GM21367 (cell line): ENCODE measurements around the gene SLC2A4.

Source experiments
- ATAC-seq: cut with Tn5 transposase; IDR thresholded peaks from one replicate; pipeline ENCODE4 v1.9.1; 2021; ENCODE audit not compliant: unreplicated experiment

Gene SLC2A4

DNA sequence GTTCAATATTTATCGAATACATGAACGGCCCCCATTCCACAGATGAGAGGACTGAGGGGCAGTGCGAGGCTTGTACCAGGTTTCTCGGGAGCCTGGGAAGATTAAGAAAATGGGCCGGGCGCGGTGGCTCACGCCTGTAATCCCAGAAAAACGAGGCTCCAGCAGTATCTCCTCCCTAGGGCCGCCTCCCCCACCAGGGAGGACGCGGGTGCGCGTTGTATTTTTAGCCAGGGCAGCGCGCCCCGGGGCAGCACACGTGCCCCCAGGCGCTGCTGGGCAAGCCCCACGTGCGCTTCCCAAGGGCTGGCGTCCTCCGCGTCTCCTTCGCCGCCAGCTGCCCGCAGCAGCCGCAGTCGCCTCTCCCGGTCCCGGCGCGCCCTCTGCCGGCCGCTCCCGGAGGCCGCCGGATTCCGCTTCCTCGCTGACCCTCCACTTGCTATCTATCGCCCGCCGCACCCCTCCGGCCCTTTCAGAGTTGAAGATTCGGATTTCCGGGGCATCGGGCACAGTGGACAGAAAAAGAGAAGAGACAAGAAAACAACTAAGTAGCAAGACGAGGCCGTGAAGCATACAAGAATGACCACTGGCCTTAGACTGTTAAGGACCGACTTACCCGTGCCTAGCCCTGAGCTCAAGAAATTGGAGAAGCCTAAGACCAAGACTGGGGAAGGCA is 14.8 kb downstream of the SLC2A4 start:
- no peak for ATAC-seq

DNA sequence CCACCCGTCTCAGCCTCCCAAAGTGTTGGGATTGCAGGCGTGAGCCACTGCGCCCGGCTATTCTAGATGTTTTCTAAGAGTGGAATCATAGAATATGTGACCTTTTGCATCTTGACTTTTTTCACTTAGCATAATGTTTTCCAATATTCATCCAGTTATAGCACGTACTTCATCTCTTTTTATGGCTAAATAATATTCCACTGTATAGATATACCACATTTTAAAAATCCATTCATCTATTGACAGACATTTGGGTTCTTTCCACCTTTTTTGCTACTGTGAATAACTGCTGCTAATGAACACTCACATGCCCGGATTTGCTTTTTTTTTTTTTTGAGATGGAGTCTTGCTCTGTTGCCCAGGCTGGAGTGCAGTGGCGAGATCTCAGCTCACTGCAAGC is 22.7 kb downstream of the SLC2A4 start:
- no peak for ATAC-seq

DNA sequence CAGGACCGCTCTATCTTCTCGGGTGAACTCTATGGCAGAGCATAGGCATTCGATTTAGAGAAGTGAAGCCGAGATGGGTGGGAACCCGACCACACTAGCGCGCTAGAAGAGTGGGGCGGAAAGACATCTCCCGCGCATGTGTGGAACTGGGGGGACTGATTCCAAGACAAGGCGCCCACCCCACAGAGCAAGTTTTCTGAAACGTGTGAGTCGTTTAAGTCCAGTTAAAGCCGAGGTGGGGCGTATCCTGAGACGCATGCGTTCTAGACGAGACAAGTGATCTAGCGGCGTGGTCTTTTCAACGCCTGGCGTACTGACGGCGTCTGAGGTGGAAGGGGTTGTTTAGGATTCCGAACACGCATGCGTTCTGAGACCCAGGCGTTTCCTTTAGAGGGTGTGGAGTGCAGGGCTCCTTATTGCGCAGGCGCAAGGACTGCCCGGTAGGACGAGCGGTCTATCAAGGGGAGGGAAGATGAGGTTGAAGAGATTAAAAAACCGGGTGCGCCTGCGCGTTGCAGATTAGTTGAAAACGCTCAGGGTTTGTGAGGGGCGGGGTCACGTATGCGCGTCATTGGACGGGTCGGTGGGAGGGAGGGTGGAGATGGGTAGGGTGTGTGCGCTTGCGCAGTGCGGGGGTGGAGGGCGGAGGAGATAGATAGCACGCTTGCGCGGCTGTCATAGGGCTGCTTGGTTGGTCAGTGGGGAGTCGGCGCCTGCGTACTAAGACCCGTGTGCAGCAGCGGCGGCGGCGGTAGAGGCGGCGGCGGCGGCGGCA is 25.6 kb downstream of the SLC2A4 start, which contains the start of gene EIF5A:
TSS of gene EIF5A (plus strand) at position 718 of the 775 bp plus-strand sequence. CDS start 2,008 bp downstream, outside the sequence.
- peak; percentile 53 for ATAC-seq

DNA sequence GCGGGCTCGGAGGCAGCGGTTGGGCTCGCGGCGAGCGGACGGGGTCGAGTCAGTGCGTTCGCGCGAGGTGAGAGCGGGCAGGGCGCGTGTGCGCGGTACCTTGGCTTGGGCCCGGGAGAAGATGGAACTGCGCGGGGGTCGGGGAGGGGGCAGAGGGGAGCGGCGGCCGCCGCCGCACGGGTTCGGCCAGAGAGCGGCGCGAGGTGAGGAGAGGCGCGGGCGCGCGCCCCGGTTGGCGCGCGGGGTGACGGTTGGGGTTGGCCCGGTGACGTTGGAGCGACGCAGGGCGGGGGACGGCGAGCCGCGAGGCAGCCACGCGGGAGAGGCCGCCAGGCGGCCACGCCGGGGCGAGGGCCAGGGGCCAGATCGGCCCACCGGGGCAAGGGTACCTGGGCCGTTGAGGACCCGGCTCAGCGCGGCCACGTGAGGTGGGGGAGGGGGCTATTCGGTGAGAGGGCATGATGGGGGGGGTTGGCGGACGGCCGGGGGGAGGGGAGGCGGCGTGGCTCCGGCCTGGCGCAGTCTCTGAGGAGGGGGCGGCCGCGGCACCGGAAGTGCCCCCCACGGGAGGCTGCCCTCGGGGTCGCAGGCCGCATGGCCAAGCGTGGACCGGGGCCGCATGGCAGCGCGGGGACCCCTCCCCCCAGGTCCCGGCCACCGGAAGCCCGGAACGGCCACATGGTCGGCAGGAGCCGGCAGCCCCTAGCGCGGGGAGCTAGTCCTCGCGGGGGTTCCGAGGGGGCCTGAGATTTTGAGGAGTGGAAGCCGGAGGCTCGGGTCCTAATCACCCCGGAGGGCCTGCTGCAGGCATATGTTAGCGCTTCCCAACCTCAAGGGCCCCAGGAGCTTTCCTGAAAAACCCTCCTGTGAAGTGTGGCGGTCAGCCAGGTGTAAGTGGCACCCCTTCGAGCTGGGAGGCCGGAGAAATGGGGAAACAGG is 26.4 kb downstream of the SLC2A4 start:
- peak; percentile 4 for ATAC-seq

DNA sequence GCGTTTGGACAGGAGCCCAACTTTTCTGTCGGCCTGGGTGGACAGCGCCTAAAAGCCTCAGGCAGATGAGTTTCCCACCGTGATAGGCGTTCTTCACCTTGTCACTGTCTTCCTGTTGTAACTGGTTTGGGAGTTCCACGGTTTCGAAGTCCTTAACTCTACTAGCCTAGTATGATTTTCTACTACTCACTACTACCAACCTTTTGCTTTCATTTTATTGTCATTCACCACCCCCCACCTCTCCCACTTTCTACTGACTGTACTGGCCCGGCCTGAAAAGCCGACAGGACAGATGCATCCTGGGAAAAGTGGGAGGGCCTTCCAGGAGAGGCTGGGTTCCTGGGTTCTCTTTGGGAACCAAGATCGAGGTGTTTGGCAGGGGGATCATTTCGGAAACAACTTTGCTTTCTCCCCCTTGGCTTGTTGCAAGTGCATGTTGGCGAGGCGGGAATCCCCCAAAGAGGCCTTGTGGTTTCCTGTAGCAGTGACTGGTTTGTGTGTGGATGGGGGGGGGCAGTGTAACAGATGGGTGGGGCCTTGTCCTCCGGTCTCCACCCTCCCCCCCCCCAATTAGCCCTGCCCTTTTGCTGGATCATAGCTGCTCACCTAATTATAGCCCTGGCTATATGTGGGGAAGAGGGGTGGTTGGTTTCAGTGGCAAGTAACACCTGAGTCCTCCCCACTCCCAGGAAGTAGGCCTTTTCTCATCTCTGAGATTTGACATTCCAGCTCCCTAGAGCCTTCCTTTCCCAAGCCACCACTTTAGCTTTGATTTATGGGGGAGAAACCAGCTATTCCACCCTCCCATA is 27.3 kb downstream of the SLC2A4 start:
- ATAC-seq: no peak

DNA sequence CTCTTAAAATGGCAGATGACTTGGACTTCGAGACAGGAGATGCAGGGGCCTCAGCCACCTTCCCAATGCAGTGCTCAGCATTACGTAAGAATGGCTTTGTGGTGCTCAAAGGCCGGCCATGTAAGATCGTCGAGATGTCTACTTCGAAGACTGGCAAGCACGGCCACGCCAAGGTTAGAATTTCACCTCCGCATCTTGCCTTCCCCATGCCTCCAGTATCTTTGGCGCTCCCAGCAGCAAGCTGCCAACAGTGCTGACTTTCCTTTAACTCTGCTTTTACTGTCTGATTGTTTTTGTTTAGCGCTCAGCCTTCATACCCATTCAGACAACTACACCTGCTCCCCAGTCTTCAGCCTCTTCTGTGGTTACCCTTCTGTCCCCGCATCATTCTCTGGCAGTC is 28.1 kb downstream of the SLC2A4 start:
- ATAC-seq: no peak

DNA sequence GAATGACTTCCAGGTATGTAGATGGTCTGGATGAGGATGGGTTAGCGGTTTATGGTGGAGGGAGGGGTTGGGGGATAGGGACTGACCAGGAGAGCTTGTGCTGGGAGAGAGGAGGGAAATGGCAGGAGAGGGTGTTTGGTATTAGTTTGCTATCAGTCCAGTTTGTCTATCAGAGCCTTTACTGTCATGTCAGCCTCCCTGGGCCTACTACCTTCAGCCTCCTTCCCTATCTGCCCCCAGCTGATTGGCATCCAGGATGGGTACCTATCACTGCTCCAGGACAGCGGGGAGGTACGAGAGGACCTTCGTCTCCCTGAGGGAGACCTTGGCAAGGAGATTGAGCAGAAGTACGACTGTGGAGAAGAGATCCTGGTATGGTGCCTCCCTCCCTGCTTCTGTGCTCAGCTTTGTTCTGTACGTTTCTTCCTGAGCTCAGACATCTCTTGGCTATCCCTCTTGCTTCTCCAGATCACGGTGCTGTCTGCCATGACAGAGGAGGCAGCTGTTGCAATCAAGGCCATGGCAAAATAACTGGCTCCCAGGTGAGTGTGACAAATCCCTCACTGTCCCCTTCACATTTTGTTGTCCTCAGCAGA is 29.7 kb downstream of the SLC2A4 start:
- ATAC-seq: no peak

DNA sequence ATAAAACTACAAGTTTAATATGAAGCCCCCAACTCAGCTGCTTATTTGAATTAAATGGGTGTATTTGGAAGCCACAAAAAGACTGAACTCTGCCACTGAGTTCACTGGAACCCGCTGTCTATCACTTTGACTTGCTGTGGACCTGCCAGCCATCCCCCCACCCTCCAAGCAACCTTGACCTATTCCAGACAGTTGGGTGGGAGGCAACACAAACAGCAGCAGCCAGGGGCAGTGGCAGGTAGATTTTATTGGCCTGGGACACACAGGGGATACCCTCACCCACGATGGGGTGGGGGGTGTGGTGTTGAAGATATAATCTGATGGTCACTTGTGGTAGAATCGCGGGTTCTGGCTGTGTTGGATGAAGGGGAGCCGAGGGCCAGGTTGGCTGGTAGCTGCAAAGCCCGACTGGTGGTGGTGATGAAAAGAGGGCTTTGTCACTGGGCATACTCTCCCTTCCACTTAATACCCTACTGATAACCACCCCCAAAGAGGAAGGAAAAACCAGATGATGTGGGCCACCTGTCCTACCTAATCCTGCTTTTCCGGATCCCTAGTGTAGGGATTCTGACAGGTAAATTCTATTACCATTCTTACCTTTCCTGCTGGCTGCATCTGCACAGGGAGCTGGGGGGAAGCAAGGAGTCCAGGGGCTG is 31.0 kb downstream of the SLC2A4 start:
- no peak for ATAC-seq

DNA sequence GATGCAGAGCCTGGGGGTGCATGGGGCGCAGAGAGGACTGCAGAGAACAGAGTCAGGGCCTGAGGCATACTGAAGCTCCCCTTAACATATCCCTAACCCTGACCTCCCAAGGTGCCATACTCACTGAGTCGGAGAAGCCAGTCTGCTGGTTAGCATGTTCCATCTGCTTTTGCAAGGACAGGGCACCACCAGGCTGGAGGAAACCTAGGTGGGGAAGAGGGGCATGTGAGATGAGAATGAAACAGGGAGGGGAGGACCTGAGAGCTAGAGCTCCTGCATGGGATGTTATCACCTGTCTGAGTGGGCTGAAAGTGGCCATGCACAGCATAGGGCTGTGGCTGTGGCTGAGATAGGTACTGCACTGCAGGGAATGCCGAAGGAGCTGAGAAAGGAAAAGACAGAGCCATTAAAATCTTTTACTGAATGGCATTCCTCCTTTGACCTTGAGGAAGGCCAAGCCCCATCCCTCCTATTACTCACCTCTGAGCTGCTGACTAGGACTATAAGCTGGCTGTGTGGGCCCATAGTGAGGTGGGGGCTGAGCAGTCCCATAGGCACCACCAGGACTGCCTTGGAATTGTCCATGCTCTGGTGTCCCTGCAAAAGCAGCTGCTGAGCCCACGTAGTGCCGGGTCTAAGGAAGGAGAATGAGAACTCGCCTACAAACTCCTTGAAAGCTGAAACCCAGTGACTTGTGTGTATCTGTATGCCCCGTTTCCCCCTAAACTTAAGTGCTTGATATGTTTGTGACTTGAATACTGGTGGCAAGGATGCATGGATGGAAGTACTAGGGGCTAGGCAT is 31.8 kb downstream of the SLC2A4 start:
- ATAC-seq: no peak

DNA sequence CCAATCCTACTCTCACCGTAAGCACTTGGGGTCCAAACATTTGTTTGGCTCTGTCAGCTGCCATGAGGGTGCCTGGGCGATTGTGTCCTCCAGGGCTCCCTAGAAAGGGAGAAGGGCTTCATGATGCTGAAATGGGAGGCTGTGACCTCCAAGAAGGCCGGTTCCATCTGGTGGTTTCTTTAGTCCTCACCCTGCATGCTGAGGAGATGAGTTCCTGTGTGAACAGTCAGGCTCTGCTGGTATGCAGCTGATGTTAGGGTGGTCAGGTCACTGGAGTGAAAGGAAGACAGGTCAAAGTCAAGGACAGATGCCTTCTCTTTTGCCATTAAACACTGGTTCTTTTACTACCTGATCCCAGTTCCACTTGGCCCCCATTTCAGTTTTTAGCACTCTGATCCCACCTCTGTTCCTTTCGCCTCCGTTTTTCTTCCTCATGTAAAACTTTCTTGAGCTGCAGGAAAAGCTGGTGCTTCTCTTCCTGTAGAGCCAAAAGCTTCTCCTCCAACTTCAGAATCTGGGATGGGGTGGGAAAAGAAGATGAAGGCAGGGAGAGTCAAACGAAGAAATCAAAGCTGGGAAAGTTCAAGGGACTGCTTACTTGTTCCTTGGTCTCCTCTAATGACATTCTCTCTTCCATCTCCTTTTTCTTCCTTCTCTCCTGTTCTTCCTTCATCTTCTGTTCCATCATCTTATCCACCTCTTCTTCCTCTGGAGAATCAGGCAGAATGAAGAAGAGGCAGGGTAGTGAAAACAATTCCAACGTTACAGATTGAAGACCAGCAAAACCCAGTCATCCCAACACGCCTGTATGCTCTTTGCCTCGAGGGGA is 32.6 kb downstream of the SLC2A4 start:
- no peak for ATAC-seq

DNA sequence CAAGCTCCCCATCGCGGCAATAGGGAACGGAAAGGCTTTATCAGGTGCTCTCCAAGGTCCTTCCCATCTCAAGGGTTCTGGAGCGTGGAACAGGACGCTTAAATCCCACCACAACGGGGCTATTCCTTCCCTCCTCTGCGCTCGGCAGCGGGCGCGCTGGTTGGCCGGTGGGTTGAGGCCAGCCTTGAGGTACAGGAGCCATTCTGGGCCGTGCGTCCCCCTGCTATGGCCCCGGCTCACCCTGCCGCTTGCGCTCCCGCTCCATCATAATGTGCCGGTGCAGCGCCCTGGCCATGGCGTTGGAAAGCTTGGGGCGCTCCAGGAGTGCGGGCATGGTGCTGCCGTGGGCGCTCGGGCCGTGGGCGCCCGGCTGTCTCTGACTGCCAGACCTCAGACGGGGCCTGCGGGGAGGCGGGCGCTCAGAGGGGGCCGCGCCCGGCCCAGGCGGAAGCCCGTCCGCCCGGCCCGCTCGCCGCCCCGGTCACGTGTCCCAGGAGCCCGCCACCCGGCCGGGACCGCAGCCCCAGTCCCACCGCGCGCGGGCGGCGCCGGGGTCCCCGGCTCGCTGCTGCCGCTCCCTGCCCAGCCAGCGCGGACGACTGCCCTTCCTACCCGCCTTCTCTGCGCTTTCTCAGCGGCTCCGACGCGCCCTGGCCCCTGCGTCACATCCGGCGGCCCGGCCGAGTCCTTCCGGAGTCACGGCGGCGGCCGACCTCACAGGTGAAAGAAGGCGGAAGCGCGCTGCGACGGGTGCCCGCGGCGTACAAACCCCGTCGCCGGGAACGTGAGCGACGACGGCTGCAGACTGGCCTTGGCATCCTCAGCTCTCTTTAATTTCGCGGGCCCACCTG is 33.4 kb downstream of the SLC2A4 start, which contains the start of gene GPS2:
TSS of gene GPS2 (minus strand) at position 642 of the 851 bp plus-strand sequence. CDS start at position 334, 308 bp downstream.
- peak; percentile 50 for ATAC-seq

DNA sequence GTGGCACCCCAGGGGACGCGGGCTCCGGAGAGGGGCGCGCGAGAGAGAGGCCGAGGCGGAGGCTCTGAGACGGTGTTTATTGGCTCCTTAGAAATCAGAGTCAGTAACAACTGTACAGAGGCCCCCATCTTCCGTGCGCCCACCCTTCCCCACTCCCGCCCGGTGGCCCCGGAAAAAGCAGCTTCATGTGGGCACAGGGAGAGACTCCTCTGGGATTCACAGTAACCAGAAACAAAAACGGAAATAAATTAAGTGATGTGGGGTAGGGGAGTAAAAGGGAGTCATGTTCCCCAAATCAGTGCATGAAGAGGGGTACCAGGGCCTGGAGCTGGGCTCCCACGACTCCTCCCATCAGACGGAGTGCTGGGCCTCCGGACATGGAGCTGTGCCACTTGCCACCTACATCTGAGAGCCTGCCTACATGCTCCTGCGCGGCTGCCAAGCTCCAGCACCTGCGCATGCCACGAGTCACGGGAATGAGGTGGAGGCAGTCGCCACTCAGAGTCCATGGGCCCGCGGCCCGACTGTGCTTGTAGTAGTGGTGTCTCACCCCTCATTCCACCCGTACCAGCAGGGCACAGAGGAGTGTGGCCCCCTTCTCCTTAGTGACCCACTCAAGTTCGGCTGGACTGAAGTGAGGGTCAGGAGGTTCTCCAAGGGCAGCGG is 34.2 kb downstream of the SLC2A4 start:
- ATAC-seq: no peak

DNA sequence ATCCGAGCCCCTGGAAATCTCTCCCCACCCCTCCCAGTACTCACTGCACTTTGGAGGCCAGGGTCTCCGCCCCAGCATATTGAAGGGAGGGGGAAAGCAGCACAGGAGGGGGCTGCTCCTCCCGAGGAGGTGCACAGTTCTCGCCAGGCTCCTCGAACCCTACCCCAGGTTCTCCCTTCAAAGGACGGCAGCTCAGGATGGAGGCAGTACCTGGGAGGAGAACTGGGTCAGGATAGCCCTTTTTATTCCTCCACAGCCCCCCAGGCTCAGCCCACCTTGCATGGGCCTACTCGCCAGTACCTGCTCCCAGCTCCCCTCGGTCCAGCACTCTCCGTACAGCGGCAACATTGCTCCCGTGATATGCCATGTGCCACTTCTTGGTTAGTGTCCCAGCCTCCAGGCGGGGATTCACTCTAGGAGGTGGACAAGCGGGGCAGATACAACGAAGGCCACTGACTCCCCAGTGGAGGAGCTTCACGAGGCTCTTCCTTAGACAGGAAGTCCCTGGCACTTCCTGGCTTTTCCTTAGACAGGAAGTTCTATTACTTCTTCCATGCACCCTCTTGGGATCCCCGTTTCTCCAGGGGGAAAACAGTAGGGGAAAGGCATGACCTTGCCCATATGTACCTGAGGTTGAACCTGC is 35.8 kb downstream of the SLC2A4 start:
- ATAC-seq: no peak

DNA sequence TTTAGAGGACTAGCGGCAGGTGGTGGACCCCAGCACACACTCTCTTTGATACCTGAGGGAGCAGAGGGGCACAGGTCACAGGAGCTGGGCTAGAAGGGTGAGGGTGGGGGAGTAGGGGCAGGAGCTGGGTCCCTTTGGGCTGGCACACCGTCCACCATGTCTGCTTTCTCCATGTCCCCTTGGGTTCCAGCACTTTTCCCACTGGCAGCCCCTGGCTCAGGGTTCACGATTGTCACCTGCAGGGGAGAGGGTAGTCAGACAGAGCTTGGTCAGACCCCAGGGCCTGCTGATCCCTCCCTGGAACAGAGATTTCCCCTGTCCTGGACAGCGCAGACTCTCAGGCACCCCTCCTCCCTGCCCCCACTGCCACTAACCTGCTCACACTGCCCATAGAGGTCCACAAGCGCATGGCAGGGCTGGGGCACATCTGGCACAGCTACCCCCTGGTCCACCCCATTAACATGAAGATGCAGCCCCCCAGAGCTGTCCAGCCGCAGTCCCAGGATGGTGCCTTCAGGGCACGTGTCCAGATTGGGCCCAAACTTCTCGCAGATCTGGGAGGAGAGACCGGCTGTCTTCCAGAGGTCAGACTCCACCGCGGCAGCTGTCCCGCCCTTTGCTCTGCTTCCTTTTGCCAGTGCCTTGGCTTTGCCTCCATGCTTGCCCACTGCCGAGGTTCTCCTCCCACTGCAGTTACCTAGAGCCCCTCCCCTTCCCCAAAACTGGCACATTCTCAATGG is 36.8 kb downstream of the SLC2A4 start:
- no peak for ATAC-seq

DNA sequence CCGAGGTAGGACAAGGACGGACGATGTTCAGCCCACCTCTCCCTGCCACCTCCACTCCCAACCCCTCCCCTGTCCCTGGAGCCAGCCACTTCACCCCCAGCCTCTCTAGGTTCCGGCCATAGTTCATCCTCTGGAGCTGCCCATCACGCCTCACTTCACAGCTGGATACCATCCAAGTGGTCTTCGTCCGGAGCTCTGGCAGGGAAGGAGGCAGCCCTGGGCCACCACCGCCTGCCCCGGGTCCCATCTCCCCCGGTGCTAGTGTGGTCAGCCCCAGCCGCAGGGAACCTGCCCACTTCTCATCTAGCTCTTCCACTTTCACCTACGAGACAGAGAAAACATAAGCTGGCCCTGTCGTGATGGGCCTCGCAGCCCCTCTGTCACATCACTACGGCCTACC is 39.9 kb downstream of the SLC2A4 start:
- no peak for ATAC-seq
